ENCODE data around the gene ROR2. TPM values are rescaled to one million over a fixed set of nuclear protein-coding genes. Genes with fewer than 3 reads are reported as not detected.

ROR2 gene
- total and polyA plus RNA-seq, 3 experiments from 2014 or later = 2.0 TPM; not detected in 2

DNA sequence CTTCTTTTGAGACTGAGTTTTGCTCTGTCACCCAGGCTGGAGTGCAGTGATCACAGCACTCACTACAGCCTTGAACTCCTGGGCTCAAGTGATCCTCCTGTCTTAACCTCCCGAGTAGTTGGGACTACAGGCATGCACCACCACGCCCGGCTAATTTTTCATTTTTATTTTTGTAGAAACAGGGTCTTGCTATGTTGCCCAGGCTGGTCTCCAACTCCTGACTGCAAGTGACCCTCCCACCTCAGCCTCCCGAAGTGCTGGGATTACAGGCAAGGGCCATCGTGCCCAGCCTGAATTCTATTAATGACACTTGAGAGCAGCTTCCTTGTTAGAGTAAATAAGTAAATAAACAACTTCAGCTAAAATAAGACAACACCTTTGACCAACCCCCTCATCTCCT, 12.3 kb downstream of the ROR2 start:
- peaks cover 0 to 1% (median 0%) of the 10 kb centered on the region in 3 donors for H3K36me3 Mint-ChIP-seq
- no peaks in the 10 kb centered on the region for H3K9me3 Mint-ChIP-seq
- no peak overlapping the region for H3K27ac ChIP-seq (ENCODE audit: low read depth, low read length)
- no peaks in the 10 kb centered on the region for H3K9me3 ChIP-seq (ENCODE audit: low read length)
- H3K27me3 ChIP-seq (ENCODE audit: insufficient read depth, low read length, poor library complexity, severe bottlenecking) = no peaks in the 10 kb centered on the region
- H3K4me3 Mint-ChIP-seq = no peak overlapping the region
- no peak for DNase-seq
- H3K27me3 Mint-ChIP-seq = peaks cover 8 to 10% of the 10 kb centered on the region in 2 donors
- H3K4me3 ChIP-seq (ENCODE audit: low read length) = no peak overlapping the region
- ChIA-PET CTCF (no interaction called here), POLR2A (no interaction called here)
- no peak overlapping the region for H3K27ac Mint-ChIP-seq
- no peaks in the 10 kb centered on the region for H3K4me1 ChIP-seq (ENCODE audit: insufficient read depth, low read length)
- no peaks in the 10 kb centered on the region for H3K36me3 ChIP-seq (ENCODE audit: insufficient read depth, low read length)
- peaks cover 0 to 8% (median 3%) of the 10 kb centered on the region in 3 donors for H3K4me1 Mint-ChIP-seq

DNA sequence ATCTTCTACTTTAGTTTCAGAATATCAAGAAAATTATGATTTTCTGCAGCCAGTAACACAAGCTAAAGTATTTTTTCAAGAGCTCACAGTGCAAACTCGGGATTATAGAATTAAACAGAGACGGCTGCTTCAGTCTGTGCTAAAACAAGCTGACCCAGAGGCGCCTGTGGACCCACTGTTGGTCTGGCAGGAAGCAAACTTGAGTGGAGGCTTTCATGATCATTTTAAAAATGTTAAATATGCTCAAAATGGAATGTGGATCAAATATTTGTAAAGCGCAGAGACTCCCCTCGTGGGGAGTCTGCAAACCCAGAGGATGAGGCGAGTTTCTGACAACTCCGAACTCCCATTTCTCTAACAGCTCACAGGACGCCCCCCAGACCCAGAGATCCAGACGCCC, 13.0 kb downstream of the ROR2 start:
- CTCF ChIA-PET = no interaction called here
- Histone ChIP-seq H3K27ac (ENCODE audit: low read depth, low read length) (no peak overlapping the region), H3K36me3 (ENCODE audit: insufficient read depth, low read length) (no peaks in the 10 kb centered on the region), H3K4me1 (ENCODE audit: insufficient read depth, low read length) (no peaks in the 10 kb centered on the region), H3K27me3 (ENCODE audit: insufficient read depth, low read length, poor library complexity, severe bottlenecking) (no peaks in the 10 kb centered on the region), H3K9me3 (ENCODE audit: low read length) (no peaks in the 10 kb centered on the region), H3K4me3 (ENCODE audit: low read length) (no peak overlapping the region)
- no peak for DNase-seq
- Mint-ChIP-seq H3K36me3 (peaks cover 0 to 4% (median 0%) of the 10 kb centered on the region in 3 donors), H3K4me3 (no peak overlapping the region), H3K9me3 (peaks cover 0 to 2% (median 0%) of the 10 kb centered on the region in 5 donors), H3K4me1 (peaks cover 0 to 8% (median 3%) of the 10 kb centered on the region in 3 donors), H3K27ac (no peak overlapping the region), H3K27me3 (peaks cover 4 to 8% of the 10 kb centered on the region in 2 donors)
- POLR2A ChIA-PET = no interaction called here

DNA sequence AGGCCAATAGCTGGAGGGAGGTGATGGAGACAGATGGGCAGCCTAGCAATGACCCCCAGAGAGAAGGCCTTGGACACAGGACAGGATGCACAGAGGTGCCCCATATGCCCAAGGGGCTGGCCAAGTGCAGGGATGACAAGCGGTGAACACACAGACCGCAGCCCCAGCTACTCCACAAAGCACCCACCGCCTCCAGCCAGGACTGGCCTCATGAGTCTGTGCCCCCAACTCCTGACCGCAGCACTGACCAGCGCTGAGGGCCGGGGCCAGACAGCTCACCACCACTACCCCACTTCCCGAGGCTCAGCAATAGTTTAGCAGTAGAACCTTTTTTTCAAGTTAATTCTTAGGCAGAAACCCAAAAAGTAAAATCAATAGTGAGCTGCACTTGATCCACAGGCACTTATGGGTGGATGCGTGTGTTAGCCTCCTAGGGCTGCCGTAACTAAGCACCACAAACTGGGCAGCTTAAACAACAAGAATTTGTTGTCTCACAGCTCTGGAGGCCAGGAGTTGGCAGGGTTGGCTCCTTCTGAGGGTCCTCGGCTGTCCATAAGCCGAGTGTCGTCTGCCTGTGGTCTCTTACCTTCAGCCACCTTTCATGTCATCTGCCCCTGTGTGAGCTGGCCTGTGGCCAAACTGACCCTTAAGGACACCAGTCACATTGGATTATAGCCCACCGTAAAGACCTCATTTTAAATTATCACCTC, 14.1 kb downstream of the ROR2 start:
- peaks cover 0 to 8% (median 3%) of the 10 kb centered on the region in 3 donors for H3K4me1 Mint-ChIP-seq
- DNase-seq = no peak
- peaks cover 9 to 13% (median 10%) of the 10 kb centered on the region in 5 donors for H3K9me3 Mint-ChIP-seq
- ChIA-PET CTCF (no interaction called here), POLR2A (no interaction called here)
- Histone ChIP-seq H3K4me3 (ENCODE audit: low read length) (no peak overlapping the region), H3K4me1 (ENCODE audit: insufficient read depth, low read length) (no peaks in the 10 kb centered on the region), H3K9me3 (ENCODE audit: low read length) (no peaks in the 10 kb centered on the region), H3K27me3 (ENCODE audit: insufficient read depth, low read length, poor library complexity, severe bottlenecking) (no peaks in the 10 kb centered on the region), H3K36me3 (ENCODE audit: insufficient read depth, low read length) (no peaks in the 10 kb centered on the region), H3K27ac (ENCODE audit: low read depth, low read length) (no peak overlapping the region)
- H3K4me3 Mint-ChIP-seq = no peak overlapping the region
- H3K27ac Mint-ChIP-seq = no peak overlapping the region
- H3K27me3 Mint-ChIP-seq = peaks cover 6 to 7% of the 10 kb centered on the region in 2 donors
- H3K36me3 Mint-ChIP-seq = peaks cover 0 to 13% (median 0%) of the 10 kb centered on the region in 3 donors

DNA sequence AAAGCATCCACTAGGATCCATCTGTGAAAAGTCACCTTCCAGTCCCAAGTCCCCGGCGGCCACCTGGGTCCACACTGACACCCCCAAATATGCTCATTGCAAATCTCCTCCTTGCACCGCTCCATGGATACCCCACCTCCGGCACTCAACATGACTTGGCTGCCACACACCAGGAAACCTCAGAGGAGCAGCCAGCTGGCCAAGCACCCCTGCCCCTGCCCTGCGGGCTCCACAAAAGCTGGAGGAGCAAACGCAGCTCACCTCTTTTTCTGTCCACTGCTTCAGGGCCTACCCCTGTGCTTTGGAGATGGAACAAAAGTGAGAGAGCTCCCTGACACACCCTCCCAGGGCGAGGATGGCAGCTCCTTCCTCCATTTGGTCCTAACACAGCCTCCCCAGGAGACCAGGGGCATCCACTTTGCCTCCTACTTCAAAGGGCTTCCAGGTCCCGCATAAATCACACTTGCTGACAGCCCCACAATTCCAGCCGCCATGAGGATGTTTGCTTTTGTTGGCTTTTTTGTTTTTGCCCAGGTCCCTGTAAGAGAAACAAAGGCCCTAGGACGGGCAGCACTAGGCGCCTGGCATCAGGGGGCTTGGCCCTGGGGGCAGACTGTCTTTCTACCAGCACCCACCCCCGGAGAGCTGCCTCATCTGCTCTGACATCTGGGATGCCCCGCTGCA, 14.8 kb downstream of the ROR2 start:
- DNase-seq = no peak
- CTCF ChIA-PET = interaction anchor here (0.9 kb wide), 1 partner anchor 15 kb away, joined by 4 read pairs; the partner anchor contains the start of gene ROR2
- H3K27ac Mint-ChIP-seq = peak overlapping the region in 1 of 8 donors; percentile 36
- no peak overlapping the region for H3K4me3 Mint-ChIP-seq
- Histone ChIP-seq H3K4me1 (ENCODE audit: insufficient read depth, low read length) (no peaks in the 10 kb centered on the region), H3K27ac (ENCODE audit: low read depth, low read length) (no peak overlapping the region), H3K9me3 (ENCODE audit: low read length) (peaks cover 7% of the 10 kb centered on the region), H3K27me3 (ENCODE audit: insufficient read depth, low read length, poor library complexity, severe bottlenecking) (no peaks in the 10 kb centered on the region), H3K4me3 (ENCODE audit: low read length) (no peak overlapping the region), H3K36me3 (ENCODE audit: insufficient read depth, low read length) (no peaks in the 10 kb centered on the region)
- peaks cover 2 to 21% (median 3%) of the 10 kb centered on the region in 3 donors for H3K36me3 Mint-ChIP-seq
- POLR2A ChIA-PET = no interaction called here
- H3K27me3 Mint-ChIP-seq = peaks cover 6 to 7% of the 10 kb centered on the region in 2 donors
- peaks cover 0 to 8% (median 3%) of the 10 kb centered on the region in 3 donors for H3K4me1 Mint-ChIP-seq
- peaks cover 15 to 21% (median 18%) of the 10 kb centered on the region in 5 donors for H3K9me3 Mint-ChIP-seq

DNA sequence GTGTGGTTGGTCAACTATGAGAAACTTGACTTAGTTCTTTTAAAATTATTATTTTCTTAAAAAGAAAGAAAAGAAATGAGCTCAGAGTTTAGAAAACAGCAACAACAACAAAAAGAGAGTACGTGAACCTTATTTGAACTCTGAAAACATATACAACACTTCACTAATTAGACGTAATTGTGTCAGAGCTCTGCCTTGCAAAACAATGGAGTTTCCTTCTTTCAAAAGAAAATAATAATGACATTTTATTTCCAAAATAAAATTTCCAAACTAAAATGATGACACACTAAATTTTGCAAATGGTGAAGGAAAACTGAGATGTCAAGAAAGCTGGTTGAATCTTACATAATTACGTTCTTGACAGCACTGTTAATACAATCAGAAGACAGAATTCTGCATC, 15.4 kb downstream of the ROR2 start:
- H3K27me3 ChIP-seq (ENCODE audit: insufficient read depth, low read length, poor library complexity, severe bottlenecking) = no peaks in the 10 kb centered on the region
- ChIA-PET CTCF (interaction anchor here (0.9 kb wide), 1 partner anchor 16 kb away, joined by 4 read pairs; the partner anchor contains the start of gene ROR2), POLR2A (no interaction called here)
- Mint-ChIP-seq H3K9me3 (peaks cover 20 to 25% (median 23%) of the 10 kb centered on the region in 5 donors), H3K4me3 (no peak overlapping the region), H3K4me1 (peaks cover 0 to 8% (median 3%) of the 10 kb centered on the region in 3 donors), H3K27me3 (peaks cover 6 to 7% of the 10 kb centered on the region in 2 donors), H3K27ac (no peak overlapping the region), H3K36me3 (peaks cover 2 to 22% (median 3%) of the 10 kb centered on the region in 3 donors)
- H3K9me3 ChIP-seq (ENCODE audit: low read length) = peaks cover 9% of the 10 kb centered on the region
- H3K4me1 ChIP-seq (ENCODE audit: insufficient read depth, low read length) = no peaks in the 10 kb centered on the region
- H3K36me3 ChIP-seq (ENCODE audit: insufficient read depth, low read length) = no peaks in the 10 kb centered on the region
- no peak for DNase-seq
- H3K4me3 ChIP-seq (ENCODE audit: low read length) = no peak overlapping the region
- no peak overlapping the region for H3K27ac ChIP-seq (ENCODE audit: low read depth, low read length)

DNA sequence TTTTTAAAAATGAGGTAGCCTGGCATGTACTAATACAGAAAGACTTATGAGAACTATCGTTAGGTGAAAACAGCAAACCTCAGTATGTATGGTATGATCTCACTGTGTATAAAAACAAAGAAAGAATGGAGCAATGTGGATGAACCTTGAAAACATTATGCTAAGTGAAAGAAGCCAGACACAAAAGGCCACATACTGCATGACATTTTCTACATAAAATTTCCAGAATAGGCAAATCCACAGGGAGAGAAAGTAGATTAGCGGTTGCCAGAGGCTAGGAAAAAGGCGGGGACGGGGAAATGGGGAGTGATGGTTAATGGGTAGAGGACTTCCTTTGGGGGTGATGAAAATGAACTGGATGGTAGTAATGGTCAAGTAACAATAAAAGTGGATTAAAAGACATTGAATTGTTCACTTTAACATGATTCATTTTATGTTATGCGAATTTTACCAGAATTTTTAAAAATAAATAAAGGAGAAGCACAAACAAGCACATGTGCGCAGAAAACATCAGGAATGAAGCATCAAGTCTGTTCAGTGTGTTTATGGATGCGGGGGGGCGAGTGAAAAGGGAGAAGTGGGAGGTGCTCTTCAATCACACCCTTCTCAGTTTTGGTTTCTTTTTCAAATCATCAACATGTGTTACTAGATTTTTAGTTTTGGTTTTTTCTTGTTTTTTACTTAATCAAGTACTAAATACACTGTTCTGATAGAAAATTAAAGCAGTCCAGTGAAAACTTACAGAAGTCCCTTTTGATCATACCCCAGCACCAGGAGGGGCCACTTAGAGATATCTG, 16.3 kb downstream of the ROR2 start:
- H3K4me3 ChIP-seq (ENCODE audit: low read length) = no peak overlapping the region
- Mint-ChIP-seq H3K4me1 (peaks cover 0 to 8% (median 3%) of the 10 kb centered on the region in 3 donors), H3K9me3 (peaks cover 21 to 33% (median 32%) of the 10 kb centered on the region in 5 donors), H3K27ac (no peak overlapping the region), H3K27me3 (peaks cover 6 to 7% of the 10 kb centered on the region in 2 donors), H3K4me3 (no peak overlapping the region), H3K36me3 (peaks cover 2 to 22% (median 3%) of the 10 kb centered on the region in 3 donors)
- H3K9me3 ChIP-seq (ENCODE audit: low read length) = peaks cover 9% of the 10 kb centered on the region
- CTCF ChIA-PET = no interaction called here
- no peaks in the 10 kb centered on the region for H3K27me3 ChIP-seq (ENCODE audit: insufficient read depth, low read length, poor library complexity, severe bottlenecking)
- no peaks in the 10 kb centered on the region for H3K36me3 ChIP-seq (ENCODE audit: insufficient read depth, low read length)
- DNase-seq = no peak
- POLR2A ChIA-PET = no interaction called here
- H3K27ac ChIP-seq (ENCODE audit: low read depth, low read length) = no peak overlapping the region
- H3K4me1 ChIP-seq (ENCODE audit: insufficient read depth, low read length) = no peaks in the 10 kb centered on the region

DNA sequence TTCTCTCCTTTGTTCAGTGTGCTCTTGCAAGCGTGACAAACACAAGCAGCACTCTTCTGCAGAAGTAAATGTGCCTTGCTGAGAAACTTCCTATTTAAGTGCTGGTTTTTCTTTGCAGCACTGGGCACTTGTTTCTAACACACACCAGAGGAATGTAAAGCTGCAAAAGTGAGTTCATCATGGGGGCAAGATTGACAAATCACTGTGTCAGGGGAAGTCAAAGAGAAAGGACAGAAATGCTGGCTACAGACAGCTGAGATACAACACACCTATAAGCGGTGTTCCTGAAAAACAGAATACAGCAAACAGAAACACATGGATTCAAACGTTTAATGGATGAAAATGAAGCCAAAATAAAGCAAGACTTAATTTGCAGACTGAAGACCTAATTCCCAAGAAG, 19.6 kb downstream of the ROR2 start:
- Histone ChIP-seq H3K4me3 (ENCODE audit: low read length) (no peak overlapping the region), H3K4me1 (ENCODE audit: insufficient read depth, low read length) (no peaks in the 10 kb centered on the region), H3K27ac (ENCODE audit: low read depth, low read length) (no peak overlapping the region), H3K27me3 (ENCODE audit: insufficient read depth, low read length, poor library complexity, severe bottlenecking) (no peaks in the 10 kb centered on the region), H3K36me3 (ENCODE audit: insufficient read depth, low read length) (no peaks in the 10 kb centered on the region), H3K9me3 (ENCODE audit: low read length) (peaks cover 9% of the 10 kb centered on the region)
- Mint-ChIP-seq H3K27ac (peak overlapping the region in 1 of 8 donors; percentile 75), H3K4me3 (no peak overlapping the region), H3K9me3 (peaks cover 21 to 42% (median 36%) of the 10 kb centered on the region in 5 donors), H3K4me1 (peaks cover 0 to 8% (median 3%) of the 10 kb centered on the region in 3 donors), H3K36me3 (peaks cover 2 to 24% (median 3%) of the 10 kb centered on the region in 3 donors), H3K27me3 (peaks cover 0 to 3% of the 10 kb centered on the region in 2 donors)
- no peak for DNase-seq
- ChIA-PET CTCF (no interaction called here), POLR2A (no interaction called here)

Data from CD8-positive, alpha-beta memory T cell (primary cell).